ENCODE data around the gene CDC25B.

- no peak for TF ChIP-seq CTCF (IDR thresholded peaks at IDR 0.05)
- no peak for TF ChIP-seq FOSL2 (IDR thresholded peaks at IDR 0.05)
- TF ChIP-seq FOSL2 (CRISPR knock-in tag; IDR thresholded peaks at IDR 0.05) = no peak
- peak in 1 of 2 experiments; percentile 35; a peak in 1 of 4 replicates for TF ChIP-seq CEBPB (IDR thresholded peaks at IDR 0.05)
- TF ChIP-seq ELK1 (IDR thresholded peaks at IDR 0.05; ENCODE audit: low read depth, low read length) = no peak
- TF ChIP-seq CBX2 (IDR thresholded peaks at IDR 0.05; ENCODE audit: borderline replicate concordance, low read depth) = no peak
These were observed 17.1 kb downstream of the CDC25B start for GRCh38 chr20:3812975-3813847.
